Parathyroid adenoma (tissue), 2 donors: ENCODE measurements around the gene CFAP58.

Experiments used
- H2AFZ ChIP-seq: fragments of 300-600 bp; sonication (generic); one replicate; pipeline ENCODE4 v1.7.0; 2017; ENCODE audit warnings: antibody characterized with exemption, mild to moderate bottlenecking
- H3K27ac ChIP-seq: fragments of 300-600 bp; sonication (generic); one replicate; pipeline ENCODE4 v1.7.0; 2017
- H3K27me3 ChIP-seq: fragments of 300-600 bp; sonication (generic); one replicate; pipeline ENCODE4 v1.7.0; 2017; ENCODE audit warnings: low read length; ENCODE audit not compliant: control insufficient read depth, insufficient read depth
- H3K36me3 ChIP-seq: fragments of 300-600 bp; sonication (generic); one replicate; pipeline ENCODE4 v1.7.0; 2017; ENCODE audit warnings: low read length; ENCODE audit not compliant: control insufficient read depth, insufficient read depth
- H3K4me1 ChIP-seq: fragments of 300-600 bp; sonication (generic); one replicate; pipeline ENCODE4 v1.7.0; 2017; ENCODE audit warnings: control low read depth
- H3K4me2 ChIP-seq: fragments of 300-600 bp; sonication (generic); one replicate; pipeline ENCODE4 v1.7.0; 2017; ENCODE audit warnings: low read length
- H3K4me3 ChIP-seq: fragments of 300-600 bp; sonication (generic); one replicate; pipeline ENCODE4 v1.7.0; 2017; ENCODE audit warnings: low read depth, low read length
- H3K79me2 ChIP-seq: fragments of 300-600 bp; sonication (generic); one replicate; pipeline ENCODE4 v1.7.0; 2017; ENCODE audit warnings: control low read depth
- H3K9ac ChIP-seq: fragments of 300-600 bp; sonication (generic); one replicate; pipeline ENCODE4 v1.7.0; 2017; ENCODE audit warnings: mild to moderate bottlenecking
- H3K9me3 ChIP-seq: fragments of 300-600 bp; sonication (generic); one replicate; pipeline ENCODE4 v1.7.0; 2017; ENCODE audit warnings: low read length; ENCODE audit not compliant: control insufficient read depth
- TF ChIP-seq, protein P1 (sequence below): fragments of 300-600 bp; sonication (generic); IDR thresholded peaks from one replicate; pipeline ENCODE4 v1.7.0; 2017; ENCODE audit warnings: antibody characterized with exemption, mild to moderate bottlenecking
- donor health status: primary hyperparathyroidism.

The CFAP58 gene

DNA sequence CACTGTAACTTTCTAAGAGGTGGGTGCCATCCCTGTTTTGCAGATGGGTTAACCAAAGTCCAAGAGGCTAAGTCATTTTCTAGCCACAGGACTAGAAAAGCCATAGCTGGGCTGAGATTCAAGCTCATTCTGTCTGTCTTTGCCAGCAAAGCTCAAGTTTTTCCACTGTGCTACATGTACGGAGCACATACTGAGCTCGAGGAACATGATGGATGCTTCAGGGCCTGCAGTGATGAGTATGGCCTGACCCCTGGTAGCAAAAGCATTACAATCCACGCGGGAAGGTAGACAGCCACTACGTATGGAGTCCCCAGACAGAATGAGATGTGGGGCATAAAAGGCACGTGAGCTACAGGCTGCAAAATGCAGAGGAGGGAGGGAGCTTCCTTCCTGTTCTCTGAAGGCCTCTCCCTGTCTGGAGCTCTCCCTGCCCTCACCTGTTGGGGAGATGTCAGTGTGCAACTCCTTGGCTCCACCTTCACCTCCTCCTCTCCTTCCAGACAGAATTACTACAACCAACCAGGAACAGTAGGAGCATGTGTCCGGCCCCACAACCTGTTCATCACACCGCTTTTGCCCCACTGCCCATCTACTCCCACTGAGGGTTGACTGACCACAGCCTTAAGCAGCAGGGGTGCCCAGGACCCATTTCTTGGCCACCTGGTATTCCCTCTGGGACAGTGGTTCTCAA, 31.8 kb upstream of the CFAP58 start:
- TF ChIP-seq, protein P1, sequence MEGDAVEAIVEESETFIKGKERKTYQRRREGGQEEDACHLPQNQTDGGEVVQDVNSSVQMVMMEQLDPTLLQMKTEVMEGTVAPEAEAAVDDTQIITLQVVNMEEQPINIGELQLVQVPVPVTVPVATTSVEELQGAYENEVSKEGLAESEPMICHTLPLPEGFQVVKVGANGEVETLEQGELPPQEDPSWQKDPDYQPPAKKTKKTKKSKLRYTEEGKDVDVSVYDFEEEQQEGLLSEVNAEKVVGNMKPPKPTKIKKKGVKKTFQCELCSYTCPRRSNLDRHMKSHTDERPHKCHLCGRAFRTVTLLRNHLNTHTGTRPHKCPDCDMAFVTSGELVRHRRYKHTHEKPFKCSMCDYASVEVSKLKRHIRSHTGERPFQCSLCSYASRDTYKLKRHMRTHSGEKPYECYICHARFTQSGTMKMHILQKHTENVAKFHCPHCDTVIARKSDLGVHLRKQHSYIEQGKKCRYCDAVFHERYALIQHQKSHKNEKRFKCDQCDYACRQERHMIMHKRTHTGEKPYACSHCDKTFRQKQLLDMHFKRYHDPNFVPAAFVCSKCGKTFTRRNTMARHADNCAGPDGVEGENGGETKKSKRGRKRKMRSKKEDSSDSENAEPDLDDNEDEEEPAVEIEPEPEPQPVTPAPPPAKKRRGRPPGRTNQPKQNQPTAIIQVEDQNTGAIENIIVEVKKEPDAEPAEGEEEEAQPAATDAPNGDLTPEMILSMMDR, result no peak
- H3K36me3 ChIP-seq, result no peaks in the 10 kb centered on the region
- H3K27ac ChIP-seq, result no peak overlapping the region
- no peak overlapping the region for H3K9ac ChIP-seq
- peaks cover 3% of the 10 kb centered on the region for H3K79me2 ChIP-seq
- H2AFZ ChIP-seq, result peak overlapping the region; percentile 6
- H3K27me3 ChIP-seq, result no peaks in the 10 kb centered on the region
- H3K4me1 ChIP-seq, result peaks cover 7% of the 10 kb centered on the region
- no peak overlapping the region for H3K4me3 ChIP-seq
- no peak overlapping the region for H3K4me2 ChIP-seq
- no peaks in the 10 kb centered on the region for H3K9me3 ChIP-seq

DNA sequence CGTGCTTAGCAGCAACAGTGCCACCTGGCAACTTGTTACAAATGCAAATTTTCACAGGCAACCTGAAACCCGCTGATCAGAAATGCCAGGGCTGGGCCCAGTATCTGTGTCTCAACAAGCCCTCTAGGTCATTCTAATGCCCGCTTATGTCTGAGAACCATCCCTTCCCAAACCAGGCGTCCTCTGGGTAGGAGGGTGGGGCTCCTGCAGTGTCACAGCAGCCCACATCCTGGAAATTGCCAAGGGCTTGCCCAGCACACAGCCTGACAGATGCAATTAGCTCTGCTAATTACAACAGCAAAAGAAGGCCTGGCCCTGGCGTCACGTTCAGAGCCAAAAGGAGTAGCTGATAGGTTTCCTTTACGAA, 31.2 kb upstream of the CFAP58 start:
- Histone ChIP-seq H3K36me3 (no peaks in the 10 kb centered on the region), H3K9me3 (no peaks in the 10 kb centered on the region), H3K9ac (no peak overlapping the region), H3K79me2 (peaks cover 5% of the 10 kb centered on the region), H3K4me2 (no peak overlapping the region), H3K4me3 (no peak overlapping the region), H2AFZ (peak overlapping the region; percentile 6), H3K27ac (peak overlapping the region; percentile 0), H3K4me1 (peaks cover 7% of the 10 kb centered on the region), H3K27me3 (no peaks in the 10 kb centered on the region)
- TF ChIP-seq, protein P1, result no peak

DNA sequence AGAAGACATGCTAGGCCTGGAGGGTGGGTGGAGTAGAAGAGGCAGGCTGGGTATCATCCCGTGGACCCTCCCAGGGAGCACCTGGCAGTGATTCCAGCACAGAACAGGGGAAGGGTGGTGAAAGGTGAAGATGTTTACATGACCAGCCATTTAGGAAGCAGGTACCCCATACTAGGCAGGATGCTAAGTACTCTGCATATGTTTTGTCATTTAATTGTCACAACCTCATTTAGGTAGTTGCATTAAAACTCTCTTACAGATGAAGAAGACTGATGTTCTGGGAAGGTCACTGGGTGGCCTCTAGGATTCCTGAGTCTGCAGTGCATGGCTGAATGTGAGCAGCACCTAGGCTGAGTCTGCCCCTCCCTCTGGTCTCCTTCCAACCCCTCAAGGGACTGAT, 30.5 kb upstream of the CFAP58 start:
- Histone ChIP-seq H3K36me3 (no peaks in the 10 kb centered on the region), H3K4me2 (no peak overlapping the region), H3K4me3 (no peak overlapping the region), H3K79me2 (peaks cover 5% of the 10 kb centered on the region), H3K27ac (peak overlapping the region; percentile 0), H3K9ac (no peak overlapping the region), H3K27me3 (no peaks in the 10 kb centered on the region), H2AFZ (no peak overlapping the region), H3K4me1 (peaks cover 7% of the 10 kb centered on the region), H3K9me3 (no peaks in the 10 kb centered on the region)
- TF ChIP-seq, protein P1, result no peak

DNA sequence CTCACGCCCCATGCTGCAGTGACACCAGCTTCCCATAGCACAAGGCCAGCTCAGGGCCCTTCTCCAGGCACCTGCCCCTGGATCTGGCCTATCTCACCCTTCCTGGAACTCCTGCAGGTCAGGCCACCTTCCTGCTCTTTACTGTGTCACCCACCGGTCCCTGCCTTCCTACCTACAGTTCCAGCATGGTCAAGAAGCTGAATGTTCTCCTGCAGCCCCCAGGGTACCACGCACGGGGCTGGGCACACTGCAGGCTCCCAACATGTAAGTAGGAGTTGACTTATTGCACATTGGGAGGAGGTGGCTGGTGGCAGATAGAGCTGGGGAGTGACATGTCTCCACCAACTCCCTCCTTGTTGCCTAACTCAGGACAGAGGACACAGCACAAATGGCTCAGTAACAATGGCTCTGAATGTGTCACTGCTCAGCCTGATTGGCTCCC, 29.9 kb upstream of the CFAP58 start:
- Histone ChIP-seq H2AFZ (no peak overlapping the region), H3K9ac (no peak overlapping the region), H3K27me3 (no peaks in the 10 kb centered on the region), H3K4me1 (peaks cover 7% of the 10 kb centered on the region), H3K36me3 (no peaks in the 10 kb centered on the region), H3K79me2 (peaks cover 5% of the 10 kb centered on the region), H3K9me3 (no peaks in the 10 kb centered on the region), H3K4me2 (no peak overlapping the region), H3K27ac (no peak overlapping the region), H3K4me3 (no peak overlapping the region)
- TF ChIP-seq, protein P1, result no peak

DNA sequence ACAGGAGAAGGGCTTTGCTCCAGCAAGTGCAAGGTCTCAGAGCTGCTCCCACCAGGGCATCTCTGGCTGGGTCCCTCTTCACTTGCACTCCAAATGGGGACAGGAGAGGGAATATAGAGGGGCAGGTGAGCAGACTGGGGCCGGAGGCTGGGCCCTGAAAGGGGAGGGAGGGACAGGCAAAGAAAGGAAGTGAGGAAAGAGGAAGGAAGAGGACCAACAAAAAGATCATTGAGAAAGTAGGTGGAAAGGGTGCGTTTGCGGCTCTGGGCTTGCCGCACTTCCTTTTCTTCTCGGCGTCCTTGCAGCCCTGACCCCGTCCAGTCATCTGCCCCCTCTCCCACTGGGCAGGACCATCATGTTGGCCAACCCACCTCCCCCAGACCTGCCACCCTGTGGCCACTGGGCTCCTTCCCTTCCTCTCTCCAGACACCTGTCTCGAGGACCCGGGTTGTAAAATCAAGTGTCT, 29.4 kb upstream of the CFAP58 start:
- no peak overlapping the region for H3K27ac ChIP-seq

More for the DNA sequence above, 29.4 kb upstream of the CFAP58 start:
- Histone ChIP-seq H3K9me3 (no peaks in the 10 kb centered on the region), H3K9ac (no peak overlapping the region), H3K4me2 (no peak overlapping the region), H3K4me3 (no peak overlapping the region), H3K36me3 (no peaks in the 10 kb centered on the region), H3K27me3 (no peaks in the 10 kb centered on the region), H2AFZ (no peak overlapping the region), H3K79me2 (peaks cover 5% of the 10 kb centered on the region), H3K4me1 (peaks cover 7% of the 10 kb centered on the region)
- TF ChIP-seq, protein P1, result no peak
